ENCODE data around the gene HPSE2.

The HPSE2 gene

DNA sequence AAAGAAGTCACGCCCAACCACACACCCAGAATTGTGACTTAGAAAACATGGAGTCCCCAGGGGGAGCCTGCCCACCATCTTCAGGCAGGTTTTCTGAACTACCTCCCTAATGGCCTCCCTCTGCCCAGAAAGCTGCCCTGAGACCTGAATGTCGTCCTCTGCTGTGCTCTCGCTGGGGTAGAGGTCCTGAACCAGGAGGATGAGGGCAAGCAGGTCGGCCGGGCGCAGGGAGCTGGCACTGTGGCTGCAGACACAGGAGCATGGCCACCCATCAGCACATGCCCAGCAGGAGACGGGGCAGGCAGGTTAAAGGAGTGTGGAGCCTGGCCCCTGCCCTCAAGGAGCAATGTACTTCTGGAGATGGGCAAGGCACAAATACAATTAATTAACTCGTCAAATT, 805.2 kb downstream of the HPSE2 start:
- ATAC-seq, result no peak
- TF ChIP-seq, protein P1, sequence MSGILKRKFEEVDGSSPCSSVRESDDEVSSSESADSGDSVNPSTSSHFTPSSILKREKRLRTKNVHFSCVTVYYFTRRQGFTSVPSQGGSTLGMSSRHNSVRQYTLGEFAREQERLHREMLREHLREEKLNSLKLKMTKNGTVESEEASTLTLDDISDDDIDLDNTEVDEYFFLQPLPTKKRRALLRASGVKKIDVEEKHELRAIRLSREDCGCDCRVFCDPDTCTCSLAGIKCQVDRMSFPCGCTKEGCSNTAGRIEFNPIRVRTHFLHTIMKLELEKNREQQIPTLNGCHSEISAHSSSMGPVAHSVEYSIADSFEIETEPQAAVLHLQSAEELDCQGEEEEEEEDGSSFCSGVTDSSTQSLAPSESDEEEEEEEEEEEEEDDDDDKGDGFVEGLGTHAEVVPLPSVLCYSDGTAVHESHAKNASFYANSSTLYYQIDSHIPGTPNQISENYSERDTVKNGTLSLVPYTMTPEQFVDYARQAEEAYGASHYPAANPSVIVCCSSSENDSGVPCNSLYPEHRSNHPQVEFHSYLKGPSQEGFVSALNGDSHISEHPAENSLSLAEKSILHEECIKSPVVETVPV (CRISPR knock-in tag; IDR thresholded peaks at IDR 0.05), result no peak
- no peak for TF ChIP-seq PPARA (CRISPR knock-in tag; IDR thresholded peaks at IDR 0.05; ENCODE audit: borderline replicate concordance)

- no peak for ATAC-seq
- TF ChIP-seq TCF4 (CRISPR knock-in tag; IDR thresholded peaks at IDR 0.05; ENCODE audit: borderline replicate concordance) (no peak), RARB (CRISPR knock-in tag; IDR thresholded peaks at IDR 0.05) (no peak)
- TF ChIP-seq, protein P1 (CRISPR knock-in tag; IDR thresholded peaks at IDR 0.05), result no peak
These were observed 806.2 kb downstream of the HPSE2 start for GRCh38 chr10:98429320-98430072.

GRCh38 chr10:98427011-98427515, 808.6 kb downstream of the HPSE2 start:
- no peak for TF ChIP-seq ISL1 (CRISPR knock-in tag; IDR thresholded peaks at IDR 0.05)
- TF ChIP-seq ZNF8 (CRISPR knock-in tag; IDR thresholded peaks at IDR 0.05), result no peak
- TF ChIP-seq OSR1 (CRISPR knock-in tag; IDR thresholded peaks at IDR 0.05), result no peak
- no peak for TF ChIP-seq ZFP30 (CRISPR knock-in tag; IDR thresholded peaks at IDR 0.05)
- TF ChIP-seq ARNTL (CRISPR knock-in tag; IDR thresholded peaks at IDR 0.05; ENCODE audit: borderline replicate concordance, low read depth), result no peak
- TF ChIP-seq ZNF565 (CRISPR knock-in tag; conservative IDR thresholded peaks at IDR 0.05; ENCODE audit: low read depth), result no peak
- no peak for TF ChIP-seq ZNF70 (CRISPR knock-in tag; IDR thresholded peaks at IDR 0.05)
- TF ChIP-seq ZC3H10 (CRISPR knock-in tag; IDR thresholded peaks at IDR 0.05), result no peak
- no peak for TF ChIP-seq TOX (CRISPR knock-in tag; IDR thresholded peaks at IDR 0.05; ENCODE audit: borderline replicate concordance)
- no peak for TF ChIP-seq CSDC2 (CRISPR knock-in tag; IDR thresholded peaks at IDR 0.05)
- no peak for TF ChIP-seq ZFP3 (CRISPR knock-in tag; IDR thresholded peaks at IDR 0.05)
- TF ChIP-seq BACH2 (CRISPR knock-in tag; IDR thresholded peaks at IDR 0.05; ENCODE audit: borderline replicate concordance), result no peak
- no peak for TF ChIP-seq TCF4 (CRISPR knock-in tag; IDR thresholded peaks at IDR 0.05; ENCODE audit: borderline replicate concordance)
- no peak for TF ChIP-seq CREB5 (CRISPR knock-in tag; IDR thresholded peaks at IDR 0.05; ENCODE audit: low read depth)
- TF ChIP-seq SNAI2 (CRISPR knock-in tag; IDR thresholded peaks at IDR 0.05), result no peak
- no peak for ATAC-seq

GRCh38 chr10:98425511-98426352, 809.9 kb downstream of the HPSE2 start:
- ATAC-seq, result peak; percentile 84
- TF ChIP-seq BACH2 (CRISPR knock-in tag; IDR thresholded peaks at IDR 0.05; ENCODE audit: borderline replicate concordance) (no peak), CSDC2 (CRISPR knock-in tag; IDR thresholded peaks at IDR 0.05) (no peak), RARB (CRISPR knock-in tag; IDR thresholded peaks at IDR 0.05) (no peak), ESRRG (CRISPR knock-in tag; IDR thresholded peaks at IDR 0.05) (no peak), ZNF70 (CRISPR knock-in tag; IDR thresholded peaks at IDR 0.05) (no peak), ZFP30 (CRISPR knock-in tag; IDR thresholded peaks at IDR 0.05) (no peak), OSR1 (CRISPR knock-in tag; IDR thresholded peaks at IDR 0.05) (no peak), GLIS3 (CRISPR knock-in tag; IDR thresholded peaks at IDR 0.05) (no peak), PATZ1 (CRISPR knock-in tag; IDR thresholded peaks at IDR 0.05; ENCODE audit: borderline replicate concordance) (no peak), TCF4 (CRISPR knock-in tag; IDR thresholded peaks at IDR 0.05; ENCODE audit: borderline replicate concordance) (no peak), ISL1 (CRISPR knock-in tag; IDR thresholded peaks at IDR 0.05) (no peak), SNAI2 (CRISPR knock-in tag; IDR thresholded peaks at IDR 0.05) (no peak), ARNTL (CRISPR knock-in tag; IDR thresholded peaks at IDR 0.05; ENCODE audit: borderline replicate concordance, low read depth) (no peak), CREB5 (CRISPR knock-in tag; IDR thresholded peaks at IDR 0.05; ENCODE audit: low read depth) (no peak), ZC3H10 (CRISPR knock-in tag; IDR thresholded peaks at IDR 0.05) (no peak), ZNF8 (CRISPR knock-in tag; IDR thresholded peaks at IDR 0.05) (no peak), PPARA (CRISPR knock-in tag; IDR thresholded peaks at IDR 0.05; ENCODE audit: borderline replicate concordance) (no peak)
- TF ChIP-seq, protein P1 (CRISPR knock-in tag; IDR thresholded peaks at IDR 0.05), result no peak
- TF ChIP-seq, protein P2, sequence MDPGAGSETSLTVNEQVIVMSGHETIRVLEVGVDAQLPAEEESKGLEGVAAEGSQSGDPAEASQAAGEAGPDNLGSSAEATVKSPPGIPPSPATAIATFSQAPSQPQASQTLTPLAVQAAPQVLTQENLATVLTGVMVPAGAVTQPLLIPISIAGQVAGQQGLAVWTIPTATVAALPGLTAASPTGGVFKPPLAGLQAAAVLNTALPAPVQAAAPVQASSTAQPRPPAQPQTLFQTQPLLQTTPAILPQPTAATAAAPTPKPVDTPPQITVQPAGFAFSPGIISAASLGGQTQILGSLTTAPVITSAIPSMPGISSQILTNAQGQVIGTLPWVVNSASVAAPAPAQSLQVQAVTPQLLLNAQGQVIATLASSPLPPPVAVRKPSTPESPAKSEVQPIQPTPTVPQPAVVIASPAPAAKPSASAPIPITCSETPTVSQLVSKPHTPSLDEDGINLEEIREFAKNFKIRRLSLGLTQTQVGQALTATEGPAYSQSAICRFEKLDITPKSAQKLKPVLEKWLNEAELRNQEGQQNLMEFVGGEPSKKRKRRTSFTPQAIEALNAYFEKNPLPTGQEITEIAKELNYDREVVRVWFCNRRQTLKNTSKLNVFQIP (CRISPR knock-in tag; IDR thresholded peaks at IDR 0.05; ENCODE audit: borderline replicate concordance, low read depth), result no peak
